Stromal cell of bone marrow (primary cell): Measurements from ENCODE around the gene ARHGEF11.
A peak's percentile ranks its signal among the peaks of the same experiment; 100 is the strongest.

ENCODE experiments used
- DNase-seq: peaks from one replicate; pipeline ENCODE4 v3.0.0-alpha.2; 2012; ENCODE audit warnings: low read depth

The ARHGEF11 gene

DNA sequence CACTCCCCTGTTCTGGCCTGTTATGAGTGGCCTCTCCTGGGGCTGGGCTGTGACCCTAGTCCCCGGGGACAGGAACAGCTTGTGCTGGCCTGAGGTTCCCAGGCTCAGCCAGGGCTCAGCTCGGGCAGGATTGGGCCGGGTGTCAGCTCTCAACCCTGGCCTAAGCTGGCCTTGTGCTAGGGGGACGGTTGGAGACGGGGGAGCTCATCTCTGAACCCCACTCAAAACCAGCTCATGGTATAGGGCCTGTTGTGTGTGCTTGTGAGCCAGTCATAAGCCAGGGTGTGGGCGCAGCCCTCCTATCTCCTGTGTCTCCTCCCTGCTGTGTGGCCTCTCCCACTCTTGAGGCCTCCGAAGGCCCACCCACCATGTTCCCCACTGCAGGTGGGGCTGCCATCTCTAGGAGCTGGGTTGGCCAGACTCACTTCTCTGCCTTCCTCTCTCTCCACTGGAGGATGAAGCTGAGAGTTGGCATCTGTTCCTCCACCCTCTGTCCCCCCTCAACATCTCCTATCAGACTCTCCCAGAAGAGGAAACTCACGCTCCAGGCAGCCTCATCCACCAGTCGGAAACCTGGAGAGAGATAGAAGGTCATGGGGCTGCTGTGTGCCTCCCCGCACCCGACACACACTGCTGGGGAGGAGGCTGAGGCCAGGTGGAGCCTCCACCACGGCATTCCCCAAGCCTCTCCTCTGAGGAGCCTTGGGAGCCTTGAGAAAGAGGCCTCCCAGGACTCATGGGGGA, 150.7 kb downstream of the ARHGEF11 start:
- no peak for DNase-seq

DNA sequence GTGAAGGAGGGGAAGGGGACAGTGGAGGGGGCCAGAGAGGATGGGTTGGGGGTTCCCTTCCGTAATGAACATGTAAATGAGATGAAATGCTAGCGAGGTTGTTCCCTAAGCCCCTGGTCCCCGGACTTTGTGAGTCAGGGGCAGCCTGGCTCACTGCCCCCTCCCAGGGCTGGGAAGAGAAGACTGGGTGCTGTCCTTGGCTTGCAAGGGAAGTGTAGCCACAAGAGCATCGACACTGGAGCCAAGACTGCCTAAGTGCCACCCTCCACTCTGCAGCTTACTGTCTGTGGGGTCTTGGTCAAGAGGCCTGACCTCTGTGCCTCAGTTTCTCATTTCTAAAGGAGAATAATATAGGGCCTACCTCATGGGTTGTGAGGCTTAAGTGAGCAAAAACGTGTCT, 151.5 kb downstream of the ARHGEF11 start:
- DNase-seq, result no peak

DNA sequence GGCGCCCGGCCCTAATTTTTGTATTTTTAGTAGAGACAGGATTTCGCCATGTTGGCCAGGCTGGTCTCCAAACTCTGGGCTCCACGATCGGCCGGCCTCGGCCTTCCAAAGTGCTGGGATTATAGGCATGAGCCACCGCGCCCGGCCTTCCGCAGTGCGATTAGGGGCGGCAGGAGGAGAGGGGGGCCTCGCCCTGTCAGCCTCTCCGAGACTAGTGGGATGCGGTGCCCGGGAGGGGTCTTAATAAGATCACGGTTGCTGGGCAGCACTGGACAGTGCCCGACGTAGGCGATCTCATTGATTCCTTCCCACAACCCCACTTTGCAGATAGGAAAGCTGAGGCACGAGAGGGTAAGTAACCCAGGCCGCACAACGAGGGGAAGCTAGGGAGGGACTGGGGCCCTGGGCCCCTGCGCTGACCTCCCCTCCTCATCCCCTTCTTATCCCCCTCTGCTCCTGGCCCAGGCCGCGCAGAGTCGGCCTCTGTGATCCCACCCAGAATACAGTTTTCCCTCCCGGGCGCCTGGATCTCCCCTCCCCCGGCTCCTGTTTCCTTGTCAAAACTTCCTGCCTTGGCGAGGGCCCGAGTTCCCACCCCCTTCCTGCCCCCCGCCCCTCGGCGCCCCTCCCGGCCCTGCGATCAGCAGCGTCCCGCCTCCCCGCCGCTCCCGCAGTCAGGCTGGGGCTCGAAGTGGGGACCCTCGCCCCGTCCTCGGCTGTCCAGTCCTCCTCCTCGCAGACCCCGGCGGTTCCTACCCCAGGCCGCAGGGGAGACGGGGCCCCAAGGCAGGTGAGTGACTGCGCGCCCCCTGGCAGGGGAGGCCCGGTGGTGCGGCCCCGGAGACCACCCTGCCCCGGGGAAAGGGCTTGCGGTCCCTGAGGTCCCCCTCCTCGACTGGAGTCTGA, 152.2 kb downstream of the ARHGEF11 start, which contains the start of gene PEAR1:
Gene PEAR1, plus strand, starts transcription at position 671 of the 906 bp plus-strand sequence. CDS start 10,209 bp downstream, outside the sequence.
- no peak for DNase-seq

DNA sequence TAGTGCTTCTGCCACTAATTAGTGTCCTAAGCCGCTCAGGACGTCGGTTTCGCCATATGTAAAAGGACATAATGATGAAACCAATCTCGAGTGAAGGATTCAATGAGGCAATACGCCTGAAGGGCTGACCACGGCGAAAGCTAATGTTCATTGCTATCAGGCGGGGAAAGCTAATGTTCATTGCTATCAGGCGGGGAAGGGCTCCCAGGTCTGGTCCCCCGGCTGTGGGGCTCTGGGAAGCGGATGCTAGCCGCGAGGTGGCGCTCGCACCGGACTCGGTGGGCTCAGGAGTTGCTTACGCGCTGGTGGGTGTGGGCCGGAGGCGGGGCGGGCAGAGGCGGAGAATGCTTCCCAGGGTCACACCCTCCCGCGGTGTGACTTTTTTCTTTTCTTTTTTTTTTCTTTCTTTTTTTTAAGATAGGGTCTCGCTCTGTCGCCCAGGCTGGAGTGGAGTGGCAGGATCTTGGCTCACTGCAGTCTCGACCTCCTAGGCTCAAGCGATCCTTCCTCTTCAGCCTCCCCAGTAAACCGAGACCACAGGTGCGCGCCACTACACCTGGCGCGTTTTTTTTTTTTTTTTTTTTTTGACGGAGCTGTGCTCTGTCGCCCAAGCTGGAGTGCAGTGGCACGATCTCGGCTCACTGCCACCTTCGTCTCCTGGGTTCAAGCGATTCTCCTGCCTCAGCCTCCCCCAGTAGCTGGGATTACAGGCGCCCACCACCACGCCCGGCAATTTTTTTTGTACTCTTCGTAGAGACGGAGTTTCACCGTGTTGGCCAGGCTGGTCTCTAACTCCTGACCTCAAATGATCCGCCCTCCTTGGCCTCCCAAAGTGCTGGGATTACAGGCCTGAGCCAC, 153.1 kb downstream of the ARHGEF11 start:
- DNase-seq, result peak; percentile 72

DNA sequence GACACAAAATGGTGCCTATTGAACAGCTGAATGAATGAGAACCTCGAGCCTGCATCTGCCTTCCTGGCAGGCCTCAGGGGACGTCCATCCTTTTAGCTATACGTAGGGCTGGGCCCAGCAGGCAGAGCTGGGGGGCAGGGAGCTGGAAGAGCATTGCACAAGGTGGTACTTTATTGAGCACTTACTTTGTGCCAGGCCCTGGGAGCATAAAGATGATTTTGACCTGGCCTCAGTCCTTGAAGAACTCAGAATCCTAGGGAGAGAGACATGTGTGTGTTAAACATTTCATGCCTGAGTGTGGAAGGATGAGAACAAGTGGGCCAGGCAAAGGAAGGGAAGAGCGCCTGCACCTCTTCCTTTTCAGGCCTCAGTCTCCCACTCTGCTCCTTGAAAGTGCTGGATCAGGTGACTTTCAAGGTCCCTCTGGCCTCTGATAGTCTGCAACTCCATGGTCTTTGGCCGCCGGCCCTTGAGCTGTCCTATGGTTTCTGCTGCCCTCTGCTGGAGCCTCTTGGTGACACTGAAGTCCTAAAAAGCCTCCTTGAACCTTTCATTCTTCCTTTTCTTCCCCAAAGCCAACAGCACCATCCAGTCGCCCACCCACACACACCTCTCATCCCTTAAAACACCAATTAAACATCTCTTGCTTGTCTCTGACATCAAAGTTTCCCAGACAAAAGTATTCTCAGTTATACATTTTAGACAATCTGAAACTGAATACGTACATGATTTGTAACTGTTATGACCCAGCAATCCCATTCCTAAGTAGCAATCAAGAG, 155.6 kb downstream of the ARHGEF11 start:
- DNase-seq, result peak; percentile 72

DNA sequence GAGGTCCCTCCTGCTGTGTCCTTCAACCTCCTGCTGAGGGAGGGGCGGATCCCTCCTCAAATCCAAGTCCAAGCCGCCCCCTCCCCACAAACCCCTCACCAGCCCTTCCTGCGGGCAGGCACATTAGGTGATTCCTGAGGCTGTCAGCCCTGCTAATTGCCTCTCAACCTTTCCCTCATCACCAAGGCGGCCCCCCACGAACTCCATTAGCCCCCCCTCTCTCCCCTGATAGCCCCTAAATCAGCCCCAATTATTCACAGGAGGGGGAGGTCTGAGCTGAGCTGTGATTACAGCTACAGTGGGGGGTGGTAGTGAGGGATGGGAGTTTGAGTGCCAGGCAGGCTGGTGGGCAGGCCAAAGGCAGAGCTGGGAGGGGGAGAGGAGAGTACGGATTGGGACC, 157.8 kb downstream of the ARHGEF11 start:
- no peak for DNase-seq

DNA sequence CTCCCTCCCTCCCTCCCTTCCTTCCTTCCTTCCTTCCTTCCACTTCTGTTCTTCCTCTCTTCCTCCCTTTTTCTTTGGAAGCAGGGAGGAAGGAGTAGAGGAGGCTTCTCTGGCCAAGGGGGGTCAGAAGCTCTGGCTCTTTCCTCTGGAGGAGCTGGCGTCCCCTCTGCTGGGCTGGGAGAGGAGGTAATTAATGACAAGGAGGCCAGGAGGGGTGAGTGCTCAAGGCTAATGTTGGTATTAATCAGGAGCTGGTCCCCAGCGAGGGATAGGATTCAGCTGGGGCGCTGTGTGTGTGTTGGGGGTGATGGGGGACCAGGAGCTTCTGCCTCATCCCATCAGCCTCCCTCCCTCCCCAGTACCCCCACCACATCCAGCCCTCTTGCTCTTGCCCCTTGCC, 158.2 kb downstream of the ARHGEF11 start:
- DNase-seq, result no peak

DNA sequence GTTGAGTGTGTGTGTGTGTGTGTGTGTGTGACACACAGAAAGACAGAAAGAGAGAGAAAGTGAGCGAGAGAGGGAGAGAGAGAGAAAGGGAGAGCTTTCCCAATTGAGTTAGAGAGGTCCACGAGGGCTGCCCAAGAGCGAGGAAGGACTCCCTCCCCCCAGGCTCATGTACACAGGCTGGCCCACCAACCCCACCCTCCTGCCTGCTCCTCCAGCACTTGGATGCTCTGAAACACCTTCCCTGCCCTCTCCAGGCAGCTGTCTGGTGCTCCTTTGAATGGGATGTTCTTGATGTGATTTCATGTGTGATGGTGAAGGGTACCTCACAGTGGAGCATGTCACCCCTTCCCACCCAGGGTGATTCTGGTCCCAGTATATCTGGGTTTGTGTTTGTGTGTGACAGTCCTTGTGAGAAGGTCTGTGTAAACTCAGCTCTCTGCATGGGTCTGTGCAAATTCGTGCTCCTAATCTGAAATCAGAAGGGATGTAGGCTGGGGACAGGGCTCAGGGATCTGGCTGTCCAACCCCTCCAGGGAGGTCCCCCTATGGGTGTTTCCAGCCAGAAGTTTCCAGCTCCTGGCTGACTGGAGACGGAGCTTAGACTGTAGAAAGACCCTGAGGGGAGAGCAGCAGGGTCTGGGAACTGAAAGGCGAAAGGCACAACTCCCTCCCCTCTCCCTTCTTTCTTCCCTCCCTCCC, 158.8 kb downstream of the ARHGEF11 start:
- DNase-seq, result no peak

DNA sequence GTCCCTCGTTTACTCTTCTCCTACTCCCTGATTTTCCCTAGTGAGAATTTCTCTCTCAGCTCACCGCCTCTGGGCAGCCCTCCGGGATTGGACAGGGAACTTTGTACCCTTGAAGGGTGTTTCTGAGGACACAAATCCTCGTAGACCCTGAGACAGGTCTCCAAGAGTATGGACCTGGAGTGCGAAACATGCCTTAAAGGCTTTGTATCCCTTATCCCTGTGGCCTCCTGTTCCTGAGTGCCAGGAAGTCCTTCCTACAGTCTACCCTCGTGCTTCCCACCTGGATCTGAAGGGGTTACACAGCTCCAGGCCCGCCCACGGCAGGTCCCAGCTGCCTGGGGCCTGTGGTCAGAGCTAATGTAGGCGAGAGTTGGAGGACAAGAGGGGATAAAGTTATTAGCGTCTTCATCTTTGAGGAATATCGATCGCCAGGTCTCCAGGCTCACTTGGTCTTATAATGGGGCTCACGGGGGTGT, 159.6 kb downstream of the ARHGEF11 start:
- DNase-seq, result no peak

DNA sequence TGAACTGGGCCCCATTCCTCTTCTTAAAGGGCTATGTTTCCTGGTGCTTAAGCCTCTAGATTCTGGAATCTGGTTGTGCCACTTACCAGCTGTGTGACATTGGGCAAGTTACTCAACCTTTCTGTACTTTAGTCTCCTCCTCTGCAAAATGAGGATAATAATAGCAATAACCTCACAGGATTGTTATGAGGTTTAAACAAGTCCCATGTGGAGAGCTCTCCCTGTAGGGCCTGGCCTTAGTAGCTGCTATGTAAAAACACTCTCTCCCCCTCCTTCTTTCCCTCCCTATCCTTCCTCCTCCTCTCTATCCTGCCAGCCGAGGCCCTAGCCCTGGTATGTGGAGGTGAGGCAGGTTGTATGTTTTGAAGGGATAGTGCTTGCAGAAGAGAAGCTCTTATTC, 160.2 kb downstream of the ARHGEF11 start:
- DNase-seq, result no peak
